Activated CD8-positive, alpha-beta memory T cell treated with anti-CD3 and anti-CD28 coated beads, Interleukin-2, amount 50 U/mL, for 4 hours (primary cell): ENCODE measurements around the gene TTYH1.
"Not testable (repeated sequence)": the region's sequence is repeated elsewhere in the genome, so short reads cannot be mapped to it uniquely, and the experiment has no call there.

Experiments
- DNase-seq: peaks from one replicate; pipeline ENCODE4 v3.0.0-alpha.2; 2020

Gene TTYH1

GRCh38 chr19:54424660-54425381 is 9.6 kb downstream of the TTYH1 start:
- DNase-seq, result no peak

DNA sequence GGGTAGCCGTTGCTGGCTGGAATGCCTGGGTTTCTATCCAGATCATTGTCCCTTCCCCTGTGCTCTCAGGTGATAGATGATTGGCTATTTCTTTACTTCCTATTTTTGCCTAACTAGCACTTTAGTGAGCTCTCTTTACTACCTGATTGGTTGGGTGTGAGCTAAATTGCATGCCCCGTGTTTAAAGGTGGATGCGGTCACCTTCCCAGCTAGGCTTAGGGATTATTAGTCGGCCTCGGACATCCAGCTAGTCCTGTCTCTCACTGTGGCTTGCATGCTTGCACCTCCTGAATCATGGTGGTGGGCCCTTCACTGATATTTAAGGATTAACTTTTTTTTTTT is 10.1 kb downstream of the TTYH1 start:
- no peak for DNase-seq

- DNase-seq, result no peak
Measured at GRCh38 chr19:54426291-54426931, 11.1 kb downstream of the TTYH1 start.

DNA sequence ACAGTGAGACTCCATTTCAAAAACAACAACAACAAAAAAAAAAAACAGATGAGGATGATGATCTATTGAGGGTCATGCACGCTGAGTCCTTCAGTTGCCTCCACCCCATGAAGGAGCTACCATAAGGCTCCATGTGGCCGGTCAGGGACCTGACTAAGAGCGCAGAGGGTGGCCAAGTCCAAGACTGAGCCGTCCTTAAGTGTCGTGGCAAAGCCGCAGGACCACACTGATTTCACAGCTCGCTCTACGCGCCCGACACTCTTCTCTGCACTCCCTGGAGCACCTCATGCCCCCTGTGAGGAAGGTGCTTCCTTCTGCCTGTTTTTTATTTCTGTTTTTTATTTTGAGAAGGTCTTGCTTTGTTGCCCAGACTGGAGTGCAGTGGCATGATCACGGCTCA is 12.3 kb downstream of the TTYH1 start:
- no peak for DNase-seq

DNA sequence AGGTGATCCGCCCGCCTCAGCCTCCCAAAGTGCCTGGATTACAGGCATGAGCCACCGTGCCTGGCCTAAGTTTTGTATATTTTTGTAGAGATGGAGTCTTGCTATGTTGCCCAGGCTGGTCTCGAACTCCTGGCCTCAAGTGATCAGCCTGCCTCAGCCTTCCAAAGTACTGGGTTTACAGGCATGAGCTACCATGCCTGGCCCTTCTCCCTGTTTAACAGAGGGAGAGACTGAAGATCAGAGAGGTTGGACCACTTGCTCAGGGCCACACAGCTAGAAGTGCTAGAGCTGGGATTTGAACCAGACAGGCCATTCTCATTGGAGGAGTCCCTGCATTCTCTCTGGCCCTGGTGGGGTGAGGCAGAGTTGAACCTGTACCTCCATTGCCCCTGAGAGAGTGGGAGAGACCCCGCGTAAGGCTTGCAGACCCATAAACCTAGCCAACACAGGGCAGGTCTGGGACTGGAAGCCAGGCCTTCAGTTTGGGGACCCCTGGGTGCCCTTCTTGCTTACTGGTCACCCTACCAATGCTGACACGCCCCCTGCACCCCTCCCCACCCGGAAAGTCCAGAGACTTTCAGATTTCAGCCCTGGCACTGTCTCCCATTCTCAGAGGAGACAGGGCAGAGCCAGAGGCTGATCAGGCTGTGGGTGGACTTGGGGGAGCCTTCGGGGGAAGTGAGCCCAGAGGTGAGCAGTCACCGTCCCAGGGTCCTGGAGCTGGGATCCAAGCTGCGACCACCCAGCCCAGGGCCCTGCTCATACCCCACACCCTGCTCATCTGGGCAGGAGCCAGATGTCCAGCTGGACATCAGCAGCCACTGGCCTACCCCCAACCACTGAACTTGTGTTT is 13.3 kb downstream of the TTYH1 start:
- DNase-seq, result no peak

DNA sequence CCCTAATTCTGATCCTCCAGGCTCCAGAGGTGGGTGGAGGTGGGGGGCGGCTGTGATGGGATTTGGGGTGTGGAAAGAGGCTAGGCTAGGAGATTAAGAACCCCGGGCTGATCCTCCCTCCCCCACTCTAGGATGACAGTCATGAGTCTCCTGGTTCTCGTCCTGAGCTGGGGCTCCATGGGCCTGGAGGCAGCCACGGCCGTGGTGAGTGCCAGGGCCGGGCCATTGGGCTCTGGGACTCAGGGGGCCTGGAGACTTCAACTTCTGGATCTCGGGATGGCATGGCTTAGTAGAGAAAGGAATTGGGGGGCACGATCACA is 13.9 kb downstream of the TTYH1 start:
- no peak for DNase-seq

GRCh38 chr19:54429545-54430227 is 14.4 kb downstream of the TTYH1 start:
- DNase-seq, result no peak

DNA sequence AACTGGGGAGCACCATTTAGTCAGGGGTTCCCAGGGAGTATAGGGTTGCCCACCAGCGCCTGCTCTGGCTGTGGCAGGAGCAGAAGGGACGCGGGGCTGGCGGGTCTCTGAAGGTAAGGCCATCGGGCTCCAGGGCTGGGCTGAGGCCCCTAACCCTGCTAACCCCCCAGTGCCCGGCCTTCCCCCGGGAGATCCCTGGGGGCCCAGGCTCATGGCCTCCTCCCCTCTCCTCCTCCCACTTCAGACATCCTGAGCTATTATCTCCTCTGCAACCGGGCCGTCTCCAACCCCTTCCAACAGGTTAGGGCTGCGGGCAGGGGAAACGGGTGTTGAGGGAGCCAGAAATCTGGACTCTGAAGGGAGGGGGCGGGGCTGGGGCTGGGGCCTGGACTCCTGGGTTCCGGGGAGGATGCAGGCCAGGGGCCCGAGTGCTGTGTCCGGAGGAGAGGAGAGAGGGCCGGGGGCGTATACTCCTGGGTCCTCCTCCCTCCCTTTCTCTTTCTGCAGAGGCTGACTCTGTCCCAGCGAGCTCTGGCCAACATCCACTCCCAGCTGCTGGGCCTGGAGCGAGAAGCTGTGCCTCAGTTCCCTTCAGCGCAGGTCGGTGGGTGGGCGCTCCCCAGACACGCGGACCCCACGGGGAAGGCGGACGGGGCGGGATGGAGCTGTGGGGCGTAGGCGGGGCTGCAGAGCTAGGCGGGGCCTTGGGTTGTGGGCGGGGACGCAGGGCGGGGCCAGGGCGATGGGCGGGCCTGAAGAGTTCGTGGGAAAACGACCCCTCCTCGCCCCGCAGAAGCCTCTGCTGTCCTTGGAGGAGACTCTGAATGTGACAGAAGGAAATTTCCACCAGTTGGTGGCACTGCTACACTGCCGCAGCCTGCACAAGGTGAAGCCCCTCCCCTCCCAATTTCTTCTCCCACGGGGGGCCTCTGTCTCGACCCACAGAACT is 15.3 kb downstream of the TTYH1 start:
- DNase-seq, result peak; percentile 51

DNA sequence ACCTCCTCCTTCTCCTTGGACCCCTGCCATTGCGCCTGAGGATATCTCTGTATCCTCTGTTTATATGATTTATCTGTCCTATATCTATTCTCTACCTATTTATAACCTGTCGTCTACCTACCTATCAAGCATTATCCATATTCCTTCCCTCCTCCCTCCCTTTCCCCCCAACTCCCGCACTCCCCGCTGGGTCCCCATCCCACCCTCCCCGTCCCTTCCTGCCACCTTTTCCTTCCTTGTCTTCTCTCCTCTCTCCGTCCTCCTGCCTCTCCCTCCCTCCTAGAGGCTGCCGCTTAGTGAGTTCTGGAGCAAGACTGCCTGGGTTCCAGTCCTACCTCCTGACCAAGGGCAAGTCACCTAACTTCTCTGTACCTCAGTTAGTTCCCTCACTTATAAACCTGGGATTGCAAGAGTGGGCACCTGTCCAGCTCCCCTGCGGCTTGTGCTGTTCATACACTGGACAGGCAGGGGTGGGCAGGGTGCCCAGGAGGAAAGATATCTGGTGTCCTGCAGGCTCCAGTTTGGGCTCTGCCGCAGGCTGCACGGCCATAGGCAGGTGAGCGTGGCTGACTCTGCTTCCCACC is 16.1 kb downstream of the TTYH1 start:
- DNase-seq, result no peak

DNA sequence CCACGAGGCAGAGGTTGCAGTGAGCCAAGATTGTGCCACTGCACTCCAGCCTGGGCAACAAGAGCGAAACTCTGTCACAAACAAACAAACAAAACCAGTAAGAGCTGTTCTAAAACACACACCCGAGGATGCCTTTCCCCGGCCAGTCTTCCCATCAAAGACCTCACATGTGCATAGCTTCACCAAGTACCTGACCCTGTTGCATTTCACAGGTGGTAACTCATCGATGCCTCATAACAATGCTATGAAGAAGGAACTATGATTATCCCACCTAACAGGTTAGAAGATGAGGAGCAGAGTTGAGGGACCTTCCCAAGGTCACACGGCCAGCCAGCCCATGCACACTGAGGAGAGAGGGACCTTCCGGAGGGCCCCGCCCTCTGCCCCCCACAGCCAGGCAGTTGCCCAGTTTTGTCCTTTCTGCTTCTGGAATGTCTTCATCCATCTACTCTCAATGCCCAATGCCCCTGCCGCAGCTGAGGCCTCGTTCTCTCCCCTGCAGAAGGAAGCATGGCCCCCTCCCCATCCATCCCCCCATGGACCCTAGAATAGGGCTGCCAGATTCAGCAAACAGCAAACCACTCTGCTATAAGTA is 17.0 kb downstream of the TTYH1 start:
- no peak for DNase-seq

DNA sequence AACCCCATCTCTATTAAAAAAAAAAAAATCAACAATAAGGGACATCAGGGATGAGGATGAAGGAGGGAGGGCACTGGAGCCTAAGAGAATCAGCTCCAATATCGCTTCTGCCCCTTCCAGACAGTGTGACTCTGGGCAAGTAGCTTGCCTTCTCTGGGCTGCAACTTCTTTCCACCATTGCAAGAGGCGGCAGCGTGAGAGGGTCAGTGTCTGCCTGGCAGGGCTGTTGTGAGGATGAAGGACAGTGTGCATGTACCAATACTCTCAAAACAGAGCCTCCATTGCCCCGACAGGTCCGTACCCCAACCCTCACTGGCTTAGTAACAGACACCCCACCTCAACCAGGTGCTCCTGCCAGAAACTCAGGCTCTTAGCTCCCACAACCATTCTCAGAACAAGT is 18.4 kb downstream of the TTYH1 start:
- no peak for DNase-seq

DNA sequence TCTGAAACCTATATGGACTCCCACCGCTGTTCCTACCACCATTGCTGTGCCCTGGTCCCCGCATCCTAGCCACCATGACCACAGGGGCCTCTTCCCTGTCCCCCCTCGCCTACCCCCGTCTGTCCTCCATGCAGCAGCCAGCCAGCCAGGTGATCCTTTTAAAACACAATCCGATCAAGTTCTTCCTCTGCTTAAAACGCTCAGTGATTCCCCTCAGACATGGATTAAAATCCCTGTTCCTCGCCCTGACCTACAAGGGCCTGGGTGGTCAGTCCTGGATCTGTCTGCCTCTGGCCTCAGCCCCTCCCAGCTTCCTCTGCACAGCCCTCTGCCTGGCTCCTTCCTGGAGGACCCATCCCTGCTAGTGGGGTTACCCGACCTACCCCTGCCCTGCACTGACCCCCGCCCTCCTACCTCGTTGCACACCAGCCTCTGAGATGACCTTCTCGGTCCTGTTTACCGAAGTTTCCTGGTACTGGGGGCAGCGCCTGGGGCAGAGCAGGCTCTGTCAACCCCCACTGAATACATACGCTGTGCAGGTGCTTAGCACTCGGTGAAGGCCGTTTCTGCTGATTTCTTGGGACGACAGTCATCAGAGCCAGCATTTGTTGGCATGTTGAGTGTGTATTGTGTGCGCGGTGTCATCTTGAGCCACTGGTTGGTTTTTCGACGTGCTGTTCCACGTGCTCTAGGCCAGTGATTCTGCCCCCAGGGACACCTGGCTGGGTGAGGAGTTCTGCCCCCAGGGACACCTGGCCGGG is 19.0 kb downstream of the TTYH1 start:
- no peak for DNase-seq

GRCh38 chr19:54434873-54435214 is 19.6 kb downstream of the TTYH1 start:
- no peak for DNase-seq

DNA sequence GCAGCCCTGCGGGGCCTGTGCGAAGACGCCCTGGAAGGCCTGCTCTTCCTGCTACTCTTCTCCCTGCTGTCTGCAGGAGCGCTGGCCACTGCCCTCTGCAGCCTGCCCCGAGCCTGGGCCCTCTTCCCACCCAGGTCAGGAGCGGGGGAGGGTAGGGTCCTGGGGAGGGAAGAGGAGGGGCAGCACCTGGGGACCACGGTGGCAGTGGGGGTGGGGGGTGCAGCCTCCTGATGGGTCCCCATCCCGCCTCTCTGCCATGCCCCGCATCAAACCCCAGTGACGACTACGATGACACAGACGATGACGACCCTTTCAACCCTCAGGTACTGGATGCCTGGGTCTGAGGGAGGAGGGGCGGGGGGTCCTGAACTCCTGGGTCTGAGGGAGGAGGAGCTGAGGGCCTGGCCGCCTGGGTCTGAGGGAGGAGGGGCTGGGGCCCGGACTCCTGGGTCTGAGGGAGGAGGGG is 20.3 kb downstream of the TTYH1 start:
- DNase-seq, result no peak

- DNase-seq, result no peak
Measured at GRCh38 chr19:54436031-54436523, 20.8 kb downstream of the TTYH1 start.

- no peak for DNase-seq
Measured at GRCh38 chr19:54436628-54437252, 21.5 kb downstream of the TTYH1 start.

DNA sequence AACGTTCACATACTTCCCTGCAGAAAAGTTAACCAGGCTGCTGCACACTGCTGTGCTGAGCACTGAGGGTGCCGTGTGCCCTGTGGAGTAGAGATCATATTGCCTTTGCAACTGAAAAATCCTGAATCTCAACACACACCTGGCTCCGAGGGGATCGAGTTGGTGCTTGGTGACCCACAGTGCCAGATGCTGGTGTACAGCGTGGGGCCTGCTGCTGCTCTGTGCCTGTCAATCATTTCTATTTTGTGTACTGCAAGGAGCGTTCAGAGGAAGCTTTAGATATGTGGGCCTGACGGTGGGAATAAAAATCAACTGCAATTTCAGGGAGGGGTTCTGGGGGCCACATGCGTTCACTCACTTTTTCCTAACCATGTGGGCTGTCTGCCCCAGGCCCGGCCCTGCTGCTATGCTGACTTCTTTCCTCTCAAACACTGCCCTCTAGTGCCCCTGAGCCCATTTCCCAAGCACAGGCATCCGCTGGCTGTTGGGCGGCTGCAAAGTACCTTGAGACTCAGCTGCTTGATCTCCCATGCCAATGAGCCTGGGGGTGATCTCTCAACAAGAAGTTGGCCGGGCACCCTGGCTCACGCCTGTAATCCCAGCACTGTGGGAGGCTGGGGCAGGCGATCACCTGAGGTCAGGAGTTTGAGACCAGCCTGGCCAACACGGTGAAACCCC is 24.0 kb downstream of the TTYH1 start:
- no peak for DNase-seq

- DNase-seq, result no peak
Measured at GRCh38 chr19:54440641-54441040, 25.4 kb downstream of the TTYH1 start.

DNA sequence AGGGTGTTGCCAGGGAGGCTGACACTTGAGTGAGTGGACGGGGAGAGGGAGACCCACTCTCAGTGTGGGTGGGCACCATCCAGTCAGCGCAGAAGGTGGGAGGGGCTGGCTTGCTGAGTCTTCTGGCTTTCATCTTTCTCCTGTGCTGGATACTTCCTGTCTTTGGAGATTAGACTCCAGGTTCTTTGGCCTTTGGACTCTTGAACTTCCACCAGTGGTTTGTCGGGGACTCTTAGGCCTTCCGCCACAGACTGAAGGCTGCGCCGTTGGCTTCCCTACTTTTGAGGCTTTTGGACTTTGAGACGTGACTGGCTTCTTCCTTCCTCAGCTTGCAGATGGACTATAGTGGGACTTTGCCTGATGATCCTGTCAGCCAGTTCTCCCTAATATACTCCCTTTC is 29.5 kb downstream of the TTYH1 start:
- DNase-seq, result no peak

DNA sequence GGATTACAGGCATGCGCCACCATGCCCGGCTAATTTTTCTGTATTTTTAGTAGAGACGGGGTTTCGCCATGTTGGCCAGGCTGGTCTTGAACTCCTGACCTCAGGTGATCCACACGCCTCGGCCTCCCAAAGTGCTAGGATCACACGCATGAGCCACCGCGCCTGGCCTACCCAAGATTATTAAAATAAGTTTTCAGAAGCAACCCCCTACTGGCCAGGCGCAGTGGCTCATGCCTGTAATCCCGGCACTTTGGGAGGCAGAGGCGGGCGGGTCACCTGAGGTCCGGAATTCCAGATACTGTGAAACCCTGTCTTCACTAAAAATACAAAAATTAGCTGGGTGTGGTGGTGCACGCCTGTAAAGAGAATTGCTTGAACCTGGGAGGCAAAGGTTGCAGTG is 31.1 kb downstream of the TTYH1 start:
- not testable (repeated sequence) for DNase-seq
